Esophagus muscularis mucosa (tissue), 4 donors: ENCODE results near the gene SLCO3A1.

Experiments
- CTCF ChIP-seq, 3 experiments: fragments of 200-600 bp in 2 of 3; fragments of 450-650 bp in 1 of 3; sonication (generic) in 2 of 3; IDR thresholded peaks; one replicate each; pipeline ENCODE4 v1.5.1; 2017 to 2019; ENCODE audit warnings: antibody characterized with exemption in 3 of 3, mild to moderate bottlenecking in 2 of 3, moderate library complexity in 1 of 3
- EP300 ChIP-seq: sonication (generic); formaldehyde crosslinking; IDR thresholded peaks from one replicate; pipeline ENCODE4 v1.6.1; 2017; ENCODE audit warnings: antibody characterized with exemption
- POLR2A ChIP-seq: fragments of 450-650 bp; IDR thresholded peaks from one replicate; pipeline ENCODE4 v1.6.1; 2017; ENCODE audit warnings: antibody characterized with exemption, moderate library complexity, mild to moderate bottlenecking, low read depth

- no peak for TF ChIP-seq CTCF (IDR thresholded peaks at IDR 0.05)
- no peak for TF ChIP-seq POLR2A
- no peak for TF ChIP-seq EP300
These were observed 91.9 kb downstream of the SLCO3A1 start for GRCh38 chr15:91945385-91945784.
